Loucy (cell line): ENCODE data around the gene DAPK1.

Experiments
- CTCF ChIP-seq: fragments of 200-600 bp; sonication (generic); conservative IDR thresholded peaks from 2 replicates; pipeline ENCODE4 v1.5.1; 2014; ENCODE audit warnings: mild to moderate bottlenecking, antibody characterized with exemption, low read length
- EZH2phosphoT487 ChIP-seq: fragments of 200-600 bp; IDR thresholded peaks from 2 replicates; pipeline ENCODE4 v1.6.1; 2018; ENCODE audit warnings: antibody characterized with exemption, mild to moderate bottlenecking, moderate library complexity, borderline replicate concordance

- TF ChIP-seq CTCF (no peak), EZH2phosphoT487 (no peak)
Measured at GRCh38 chr9:87531370-87532295, 34.0 kb downstream of the DAPK1 start.
